ENCODE measurements around the gene UBTD2.

- TF ChIP-seq CTCF (optimal IDR thresholded peaks at IDR 0.05 in 1 of 3, IDR thresholded peaks at IDR 0.05 in 1 of 3, conservative IDR thresholded peaks at IDR 0.05 in 1 of 3; ENCODE audit: extremely low read depth in 1 of 3, insufficient read depth in 2 of 3, low read length in 3 of 3): no peak
- TF ChIP-seq EZH2 (IDR thresholded peaks at IDR 0.05; ENCODE audit: low read length): no peak
Observed at GRCh38 chr5:172207511-172207910, 76.1 kb downstream of the UBTD2 start.

All from keratinocyte (primary cell).